T47D (cell line): ENCODE measurements around the gene TACR1.
A peak's percentile ranks its signal among the peaks of the same experiment; 100 is the strongest.

Source experiments
- DNase-seq, 2 experiments: peaks; one replicate each; pipeline versions ENCODE4 v3.0.0 to v3.0.0-alpha.2; 2011 to 2012; ENCODE audit warnings: low read depth in 1 of 2, low spot score in 1 of 2
- JUND ChIP-seq: IDR thresholded peaks from 2 replicates; pipeline ENCODE4 v1.6.1; 2012; ENCODE audit warnings: low read depth
- in situ Hi-C: cut with HindIII; loops from 2 replicates; pipeline ENCODE4 v1.10.0; 2016; ENCODE audit warnings: low sequenced_read_pairs, low pct_unique_long_range_greater_than_20kb

The TACR1 gene

GRCh38 chr2:75055820-75056675, 143.3 kb downstream of the TACR1 start:
- in situ Hi-C loops = no loop called here
- no peak for DNase-seq
- no peak for TF ChIP-seq JUND

GRCh38 chr2:75055142-75055819, 144.0 kb downstream of the TACR1 start:
- in situ Hi-C loops = no loop called here
- no peak for DNase-seq
- TF ChIP-seq JUND = no peak

GRCh38 chr2:75054296-75054695, 145.0 kb downstream of the TACR1 start:
- DNase-seq = no peak
- in situ Hi-C loops = no loop called here
- no peak for TF ChIP-seq JUND

GRCh38 chr2:75053484-75054112, 145.7 kb downstream of the TACR1 start:
- peak; percentile 17 to 63 for DNase-seq
- TF ChIP-seq JUND = no peak
- in situ Hi-C loops = no loop called here

GRCh38 chr2:75047992-75048625, 151.2 kb downstream of the TACR1 start:
- TF ChIP-seq JUND = no peak
- DNase-seq = no peak
- in situ Hi-C loops = no loop called here

GRCh38 chr2:75047189-75047991, 151.9 kb downstream of the TACR1 start:
- DNase-seq = no peak
- TF ChIP-seq JUND = no peak
- in situ Hi-C loops = no loop called here

- TF ChIP-seq JUND = no peak
- DNase-seq = no peak
- in situ Hi-C loops = no loop called here
Observed at GRCh38 chr2:75045526-75046050, 153.7 kb downstream of the TACR1 start.

GRCh38 chr2:75044291-75044690, 155.0 kb downstream of the TACR1 start:
- TF ChIP-seq JUND = no peak
- in situ Hi-C loops = no loop called here

GRCh38 chr2:75042823-75043222, 156.5 kb downstream of the TACR1 start:
- DNase-seq = no peak
- no peak for TF ChIP-seq JUND
- in situ Hi-C loops = no loop called here

More at GRCh38 chr2:75044291-75044690, 155.0 kb downstream of the TACR1 start:
- DNase-seq = no peak

- in situ Hi-C loops = no loop called here
- no peak for DNase-seq
- TF ChIP-seq JUND = no peak
Observed at GRCh38 chr2:75041731-75042600, 157.4 kb downstream of the TACR1 start.

- DNase-seq = no peak
- no peak for TF ChIP-seq JUND
Observed at GRCh38 chr2:75041226-75041625, 158.1 kb downstream of the TACR1 start.

More at GRCh38 chr2:75041226-75041625, 158.1 kb downstream of the TACR1 start:
- in situ Hi-C loops = no loop called here
